Smooth muscle cell of the brain vasculature (primary cell): ENCODE data around the gene CSNK1E.

ENCODE experiments used
- DNase-seq: peaks from one replicate; pipeline ENCODE4 v3.0.0-alpha.2; 2012; ENCODE audit warnings: low read depth, low spot score

CSNK1E gene

GRCh38 chr22:38273135-38273826 lies 44.0 kb downstream of the CSNK1E start:
- no peak for DNase-seq

GRCh38 chr22:38272373-38273134 lies 44.7 kb downstream of the CSNK1E start, which contains the start of gene TMEM184B:
Gene TMEM184B (minus strand): TSS chr22:38273010. CDS start chr22:38247961, 25,049 bp downstream.
- no peak for DNase-seq

DNA sequence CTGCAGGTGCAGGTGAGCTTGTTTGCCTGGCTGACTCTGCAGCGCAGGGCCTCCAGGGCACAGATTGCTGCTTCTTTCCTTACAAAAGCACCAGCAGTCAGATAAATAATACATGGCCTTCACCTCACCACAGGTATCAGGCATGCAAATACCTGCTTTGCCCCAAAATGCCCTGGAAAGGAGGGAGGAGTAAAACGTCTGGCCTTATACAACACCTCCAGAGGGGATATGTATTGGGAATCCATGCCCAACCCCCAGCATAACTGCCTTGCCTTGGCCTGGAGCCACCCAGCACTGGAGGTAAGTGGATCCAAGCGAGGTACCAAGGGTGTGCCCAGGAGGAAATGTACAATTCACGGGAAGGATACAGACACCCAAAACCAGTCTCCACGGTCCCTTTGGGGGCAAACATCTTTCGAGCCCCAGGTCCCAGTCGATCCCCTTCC lies 45.3 kb downstream of the CSNK1E start:
- DNase-seq: no peak

DNA sequence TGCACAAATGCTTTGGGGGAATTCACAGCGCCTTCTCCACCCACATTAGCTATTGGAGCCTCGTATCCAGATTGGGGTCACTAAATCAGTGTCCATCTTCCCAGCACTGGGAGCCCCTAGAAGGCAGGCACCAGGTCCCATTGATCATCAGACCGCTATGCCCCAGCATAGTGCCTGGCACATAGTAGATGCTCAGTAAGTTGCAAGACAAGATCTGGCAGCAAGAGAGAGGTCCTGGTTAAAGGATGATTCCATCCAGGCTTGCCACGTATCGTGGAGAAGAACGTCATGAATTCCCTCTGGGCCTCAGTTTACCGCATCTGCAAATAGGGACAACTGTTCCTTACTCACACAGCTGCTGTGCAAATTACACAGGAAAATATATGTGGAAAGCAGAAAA lies 46.1 kb downstream of the CSNK1E start:
- DNase-seq: no peak

DNA sequence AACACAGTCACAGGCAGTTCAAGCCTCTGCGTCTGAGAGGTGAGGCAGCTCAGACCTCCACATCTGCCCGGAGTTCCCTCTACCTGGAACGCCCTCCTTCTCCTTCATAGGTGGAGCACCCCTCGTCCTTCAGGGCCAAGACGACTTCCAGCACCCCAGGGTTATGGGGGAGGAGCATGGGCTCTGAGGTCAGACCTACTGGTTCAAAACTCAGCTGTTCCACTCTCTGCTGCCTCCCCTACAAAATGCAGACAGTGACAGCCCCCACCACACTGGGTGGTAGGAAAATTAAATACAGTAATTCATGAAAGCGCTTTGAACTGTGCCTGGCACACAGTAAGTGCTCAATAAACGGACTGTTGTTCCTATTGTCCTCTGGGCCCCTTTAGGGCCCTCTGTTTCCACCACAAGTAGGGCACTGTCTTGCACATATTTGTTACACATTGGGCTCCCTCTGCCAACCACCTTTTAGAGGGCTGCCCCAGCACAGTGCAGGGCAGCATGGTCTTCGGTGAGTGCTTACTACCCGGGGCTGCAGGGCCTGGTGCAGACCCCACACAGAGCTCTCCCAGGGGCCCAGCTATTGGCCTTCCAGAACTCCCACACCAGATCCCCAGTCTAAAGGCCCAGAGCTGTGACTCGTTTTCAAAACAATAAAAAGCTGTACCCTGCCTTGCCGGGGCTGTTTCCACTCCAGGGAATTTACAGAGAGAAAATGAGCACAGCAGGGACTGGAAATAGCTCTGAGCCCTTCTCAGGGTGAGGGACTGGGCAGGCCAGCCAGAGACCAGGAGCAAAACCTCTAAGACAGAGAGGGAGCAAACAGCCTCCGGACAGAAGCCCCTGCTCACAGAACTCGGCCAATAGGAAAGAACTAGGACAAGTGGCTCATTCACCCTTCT lies 46.9 kb downstream of the CSNK1E start:
- no peak for DNase-seq

DNA sequence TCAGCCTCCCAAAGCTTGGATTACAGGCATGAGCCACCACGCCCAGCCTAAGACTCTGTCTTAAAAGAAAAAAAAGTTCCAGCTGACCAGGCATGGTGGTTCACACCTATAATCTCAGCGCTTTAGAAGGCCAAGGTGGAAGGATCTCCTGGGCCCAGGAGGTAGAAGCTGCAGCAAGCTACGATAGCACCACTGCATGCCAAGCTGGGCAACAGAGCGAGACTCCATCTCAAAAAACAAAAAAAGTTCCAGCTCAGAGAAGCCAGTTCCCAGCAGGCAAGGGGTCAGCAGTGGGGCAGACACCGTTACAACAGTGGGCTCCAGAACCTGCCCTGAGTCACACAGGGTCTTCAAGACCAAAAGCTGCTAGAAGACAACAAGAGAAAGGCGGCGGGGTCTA lies 47.8 kb downstream of the CSNK1E start:
- DNase-seq: no peak

GRCh38 chr22:38267086-38267485 lies 50.1 kb downstream of the CSNK1E start:
- DNase-seq: no peak

DNA sequence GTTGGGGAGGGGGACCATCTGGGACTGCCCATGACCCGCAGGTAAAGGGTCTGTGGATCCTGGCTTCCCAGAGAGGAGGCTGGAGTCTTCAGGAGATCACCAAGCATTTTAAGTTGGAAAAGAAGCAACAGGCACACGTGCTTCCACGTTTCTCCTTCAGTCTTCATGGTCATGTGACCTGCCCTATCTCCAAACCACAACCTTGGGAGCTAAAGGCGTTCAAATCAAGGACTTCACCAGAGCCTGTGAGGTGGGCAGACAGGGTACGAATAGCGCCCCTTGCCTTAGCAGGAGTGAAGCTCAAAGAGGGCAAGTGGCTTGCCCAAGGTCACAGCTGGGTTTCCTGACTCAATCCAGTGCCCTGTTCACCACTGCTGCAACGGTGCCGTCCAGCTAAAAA lies 51.1 kb downstream of the CSNK1E start:
- DNase-seq: no peak

- no peak for DNase-seq
These were observed 52.9 kb downstream of the CSNK1E start for GRCh38 chr22:38264322-38264843.

- no peak for DNase-seq
These were observed 55.0 kb downstream of the CSNK1E start for GRCh38 chr22:38262051-38262795.

GRCh38 chr22:38260761-38261681 lies 56.2 kb downstream of the CSNK1E start:
- DNase-seq: no peak

DNA sequence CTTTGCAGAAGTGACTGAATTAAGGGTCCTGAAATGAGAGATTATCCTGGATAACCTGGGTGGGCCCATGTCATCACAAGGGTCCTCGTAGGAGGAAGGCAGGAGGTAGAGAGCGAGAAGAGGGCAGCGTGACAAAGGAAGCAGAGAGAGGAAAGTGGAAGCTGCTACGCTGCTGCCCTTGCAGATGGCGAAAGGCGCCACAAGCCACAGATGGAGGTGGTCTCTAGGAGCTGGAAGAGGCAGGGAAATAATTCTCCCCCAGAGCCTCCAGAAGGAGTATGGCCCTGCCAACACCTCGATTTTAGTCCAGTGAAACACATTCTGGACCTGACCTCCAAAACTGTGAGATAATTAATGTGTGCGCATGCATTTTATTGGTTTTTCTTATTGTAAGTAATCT lies 57.9 kb downstream of the CSNK1E start:
- no peak for DNase-seq

DNA sequence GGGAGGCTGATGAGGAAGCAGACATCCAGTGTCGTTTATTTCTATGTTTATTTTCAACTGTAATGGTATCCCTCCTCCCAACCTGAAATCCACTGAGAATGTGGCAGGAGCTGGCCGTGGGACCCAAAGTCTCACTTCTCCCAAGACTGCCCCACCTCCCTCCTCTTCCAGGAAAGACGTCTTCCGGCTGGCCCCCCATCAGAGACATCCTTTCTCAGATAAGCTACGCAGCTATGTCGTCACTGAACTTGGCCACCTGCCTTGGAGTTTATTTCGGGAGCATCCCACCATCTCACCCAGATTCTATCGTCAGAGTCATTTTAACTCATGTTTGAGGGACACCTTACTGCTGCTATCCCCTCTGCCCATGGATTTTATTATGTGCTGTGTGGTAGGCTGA lies 58.3 kb downstream of the CSNK1E start:
- DNase-seq: no peak

DNA sequence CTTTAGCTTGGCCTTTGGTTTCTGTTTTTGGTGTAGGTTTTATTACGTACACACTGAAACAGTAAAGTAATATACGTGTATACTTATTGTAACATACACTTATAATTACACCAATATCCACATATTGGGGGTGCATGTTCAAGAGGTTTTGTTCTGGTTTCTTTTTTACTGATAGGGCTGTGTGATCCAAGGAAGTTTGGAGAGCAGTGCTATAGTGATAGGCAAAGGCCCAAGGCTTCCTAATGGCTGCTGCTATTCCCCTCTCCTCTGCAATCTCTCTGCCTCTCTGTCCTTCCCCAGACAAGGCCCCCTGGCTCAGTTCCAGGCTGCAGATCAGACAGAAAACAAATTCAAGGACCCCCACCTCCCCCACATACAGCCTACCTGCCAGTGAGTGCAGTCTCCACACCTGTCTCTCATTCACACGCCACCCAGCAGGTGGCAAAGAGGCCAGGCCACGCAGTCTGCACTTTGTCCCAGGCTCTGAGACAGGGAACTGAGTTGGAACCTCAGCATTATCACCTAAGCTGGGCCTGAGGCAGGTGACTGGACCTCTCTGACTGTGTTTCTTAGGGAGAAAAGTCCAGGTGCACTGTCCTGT lies 59.5 kb downstream of the CSNK1E start:
- no peak for DNase-seq

- no peak for DNase-seq
These were observed 60.1 kb downstream of the CSNK1E start for GRCh38 chr22:38257181-38257580.

DNA sequence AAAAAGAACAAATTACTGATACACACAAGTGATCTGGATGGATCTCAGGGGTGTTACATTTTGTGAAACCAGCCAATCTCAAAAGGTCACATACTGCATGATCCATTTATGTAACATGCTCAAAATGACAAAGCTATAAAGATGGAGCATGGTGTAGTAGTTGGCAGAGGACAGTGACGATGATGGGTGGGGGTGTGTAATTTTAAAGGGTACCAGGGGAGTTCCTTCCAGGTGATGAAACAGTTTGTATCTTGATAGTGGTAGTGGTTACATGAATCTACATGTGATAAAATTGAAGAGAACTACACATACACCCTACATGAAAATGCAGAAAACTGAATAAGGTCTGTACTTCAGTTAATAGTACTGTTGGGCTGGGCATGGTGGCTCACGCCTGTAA lies 61.5 kb downstream of the CSNK1E start:
- no peak for DNase-seq

DNA sequence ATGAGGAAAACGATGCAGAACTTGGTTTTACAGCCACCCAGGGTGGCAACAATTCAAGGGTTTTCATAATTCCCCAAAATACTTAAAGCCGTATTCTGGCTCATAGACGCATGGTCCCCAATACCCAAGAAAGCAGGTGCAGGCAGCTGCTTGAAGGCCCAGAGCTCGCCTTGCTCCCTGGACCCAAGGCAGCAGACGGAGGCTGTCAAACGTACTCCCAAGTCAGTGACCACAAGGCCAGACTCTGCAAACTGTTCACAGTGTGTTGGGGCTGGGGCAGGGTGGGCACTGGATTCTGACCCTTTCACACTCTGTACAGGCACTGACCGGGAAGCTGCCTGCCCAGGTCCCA lies 65.9 kb downstream of the CSNK1E start:
- DNase-seq: no peak

GRCh38 chr22:38250643-38251340 lies 66.4 kb downstream of the CSNK1E start:
- DNase-seq: no peak
